C4-2B (cell line): ENCODE data around the gene LACTB.

Experiments
- CTCF ChIP-seq: fragments of 450-650 bp; conservative IDR thresholded peaks from 2 replicates; pipeline ENCODE4 v1.5.1; 2017; ENCODE audit warnings: mild to moderate bottlenecking
- ZFX ChIP-seq: fragments of 450-650 bp; IDR thresholded peaks from 2 replicates; pipeline ENCODE4 v1.6.1; 2017

DNA sequence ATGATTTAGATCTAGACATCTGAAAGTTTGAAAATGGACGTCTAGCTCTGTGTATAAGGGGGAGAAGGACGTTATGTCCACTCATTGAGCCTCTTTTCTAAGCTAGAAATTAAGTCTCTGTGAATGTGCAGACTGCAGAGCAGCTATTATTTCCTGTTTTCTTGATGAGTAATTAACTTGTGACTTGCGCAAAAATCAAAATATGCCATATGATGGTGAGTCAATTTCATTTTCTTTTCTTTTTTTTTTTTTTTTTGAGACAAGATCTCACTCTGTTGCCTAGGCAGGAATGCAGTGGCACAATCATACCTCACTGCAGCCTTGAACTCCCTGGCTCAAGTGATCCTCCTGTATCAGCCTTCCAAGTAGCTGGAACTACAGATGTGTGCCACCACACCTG, 14.1 kb downstream of the LACTB start:
- TF ChIP-seq CTCF, result no peak
- no peak for TF ChIP-seq ZFX
